Activated naive CD4-positive, alpha-beta T cell treated with anti-CD3 and anti-CD28 coated beads, Interleukin-2, amount 50 U/mL, for 16 hours (primary cell): Measurements from ENCODE around the gene MYD88.

Experiments
- DNase-seq: peaks from one replicate; pipeline ENCODE4 v3.0.0-alpha.2; 2020

Gene MYD88

DNA sequence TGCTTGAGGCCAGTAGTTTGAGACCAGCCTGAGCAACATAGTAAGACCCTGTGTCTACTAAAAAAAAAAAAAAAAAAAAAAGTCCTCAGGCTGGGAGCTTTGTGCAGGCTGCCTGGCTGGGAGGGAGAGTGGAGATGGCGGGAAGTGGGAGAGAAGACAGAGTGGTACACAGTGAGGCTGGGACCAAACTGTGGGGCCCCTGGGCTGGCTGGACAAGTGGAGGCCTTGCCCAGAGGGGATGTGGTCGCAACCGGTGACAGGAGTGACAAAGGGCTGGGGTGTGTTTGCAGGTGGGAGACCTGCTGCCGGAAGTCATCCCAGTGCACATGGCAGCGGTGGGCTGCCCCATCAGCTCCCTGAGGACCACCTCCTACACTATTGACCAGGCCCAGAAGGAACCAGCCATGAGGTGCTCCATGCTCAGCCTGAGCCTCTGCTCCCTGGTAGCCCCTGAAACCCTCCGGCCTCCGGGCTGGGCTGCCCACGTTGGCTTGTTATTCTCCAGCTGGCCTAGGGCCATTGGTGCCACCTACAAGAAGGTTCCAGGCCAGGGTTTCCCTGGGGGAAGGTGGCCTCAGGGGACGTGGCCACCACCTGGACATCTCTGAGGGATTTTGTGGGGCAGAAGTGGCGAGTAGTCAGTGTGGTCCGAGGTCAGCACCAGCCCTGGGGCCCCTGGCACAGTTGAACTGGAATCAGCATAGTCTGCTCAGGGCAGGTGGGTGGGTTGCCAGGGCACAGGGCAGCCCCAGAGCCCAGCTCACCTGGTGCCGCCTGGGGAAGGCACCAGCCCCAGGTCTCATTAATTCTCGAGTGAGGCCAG lies 24.2 kb upstream of the MYD88 start:
- no peak for DNase-seq

DNA sequence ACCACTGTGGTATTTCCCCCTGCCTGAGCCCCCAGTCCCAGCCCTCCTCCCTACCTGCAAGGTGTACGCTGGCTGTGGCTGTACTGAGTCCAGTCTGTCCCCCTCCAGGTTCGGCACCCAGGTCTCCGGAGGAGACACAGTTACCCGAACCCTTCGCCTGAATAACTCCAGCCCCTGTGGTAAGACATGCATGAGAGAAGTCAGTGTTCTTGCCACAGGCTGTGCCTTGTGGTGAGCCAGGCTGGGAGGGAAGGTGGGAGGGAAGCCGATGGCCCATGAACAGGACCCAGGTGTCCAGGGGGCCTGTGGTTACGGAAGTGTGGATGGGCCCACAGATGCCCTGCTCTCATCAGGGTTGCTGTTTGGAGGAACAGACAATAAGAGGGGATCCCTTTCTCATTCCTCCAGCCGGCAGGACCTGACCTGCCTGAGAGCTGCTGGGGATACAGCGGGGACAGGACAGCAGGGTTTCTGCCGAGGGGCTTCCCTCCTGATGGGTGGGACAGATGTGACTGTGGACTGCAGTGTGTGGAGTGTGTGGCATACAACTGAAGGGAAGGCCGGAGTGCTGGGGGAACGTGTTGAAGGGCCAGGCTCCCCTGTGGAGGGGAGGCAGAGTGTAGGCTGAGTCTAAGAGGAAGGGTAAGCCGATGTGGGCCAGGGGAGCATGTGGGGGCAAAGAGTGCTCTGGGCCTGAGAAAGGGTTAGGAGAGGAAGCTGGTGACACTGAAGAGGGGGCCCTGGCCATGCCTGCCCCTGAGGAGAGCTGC lies 23.4 kb upstream of the MYD88 start:
- DNase-seq, result no peak

DNA sequence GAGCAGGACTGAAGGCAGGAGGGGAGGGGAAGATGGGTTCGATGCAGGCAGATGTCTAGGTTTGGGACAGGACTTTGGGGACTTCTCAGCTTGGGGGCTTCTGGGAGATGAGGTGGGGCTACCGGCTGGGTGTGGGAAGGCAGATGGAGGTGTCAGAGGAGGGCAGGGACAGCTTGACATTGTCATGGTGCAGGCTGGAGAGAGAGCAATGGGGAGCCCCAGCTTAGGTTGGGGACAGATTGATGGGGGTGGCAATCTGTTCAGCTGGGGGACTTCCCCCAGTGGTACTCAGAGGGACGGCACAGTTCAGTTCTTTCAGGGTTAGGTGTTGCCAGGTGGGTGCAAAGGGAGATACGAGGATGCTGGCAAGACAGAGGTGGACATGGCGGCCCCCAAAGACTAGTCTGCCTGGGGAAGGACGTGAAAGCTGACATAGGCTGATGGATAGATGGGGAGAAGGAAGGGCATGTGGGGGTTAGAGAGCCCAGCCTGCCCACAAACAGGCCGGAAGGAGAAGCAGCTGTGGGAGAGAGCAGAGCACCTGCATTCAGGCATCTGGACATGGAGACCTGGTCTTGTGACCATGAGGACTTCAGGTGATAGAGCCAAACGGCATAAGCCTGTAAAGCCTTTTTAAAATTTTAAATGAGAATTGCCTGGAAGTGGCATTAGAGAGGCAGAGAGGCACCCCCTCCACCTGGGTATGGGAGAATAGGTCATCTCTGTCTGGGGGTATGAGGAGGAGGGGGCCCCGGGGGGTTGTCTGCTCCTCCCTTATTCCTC lies 22.6 kb upstream of the MYD88 start:
- DNase-seq, result no peak

DNA sequence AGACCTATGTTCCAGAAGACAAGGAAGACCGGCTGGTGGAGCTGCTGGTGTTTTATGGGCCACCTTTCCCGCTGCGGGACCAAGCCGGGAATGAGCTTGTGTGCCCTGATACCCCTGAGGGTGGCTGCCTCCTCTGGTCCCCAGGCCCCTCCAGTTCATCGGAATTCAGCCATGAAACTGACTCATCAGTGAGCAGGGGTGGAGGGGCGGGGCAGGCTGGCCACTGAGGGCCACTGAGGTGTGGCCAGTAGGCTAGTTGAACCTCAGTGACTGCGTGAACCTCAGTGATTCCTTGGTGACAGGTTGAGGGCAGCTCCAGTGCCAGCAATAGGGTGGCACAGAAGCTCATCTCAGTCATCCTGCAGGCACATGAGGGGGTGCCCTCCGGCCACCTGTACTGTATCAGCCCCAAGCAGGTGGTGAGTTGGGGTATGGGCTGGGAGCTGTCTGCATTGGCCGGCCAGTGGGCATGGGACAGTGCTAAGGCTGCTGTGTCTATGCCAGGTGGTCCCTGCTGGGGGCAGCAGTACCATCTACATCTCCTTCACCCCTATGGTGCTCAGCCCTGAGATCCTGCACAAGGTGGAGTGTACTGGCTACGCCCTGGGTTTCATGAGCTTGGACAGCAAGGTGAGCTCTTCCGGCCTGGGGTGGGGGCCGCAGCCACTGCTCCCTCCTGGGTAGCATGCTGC lies 21.8 kb upstream of the MYD88 start:
- no peak for DNase-seq

DNA sequence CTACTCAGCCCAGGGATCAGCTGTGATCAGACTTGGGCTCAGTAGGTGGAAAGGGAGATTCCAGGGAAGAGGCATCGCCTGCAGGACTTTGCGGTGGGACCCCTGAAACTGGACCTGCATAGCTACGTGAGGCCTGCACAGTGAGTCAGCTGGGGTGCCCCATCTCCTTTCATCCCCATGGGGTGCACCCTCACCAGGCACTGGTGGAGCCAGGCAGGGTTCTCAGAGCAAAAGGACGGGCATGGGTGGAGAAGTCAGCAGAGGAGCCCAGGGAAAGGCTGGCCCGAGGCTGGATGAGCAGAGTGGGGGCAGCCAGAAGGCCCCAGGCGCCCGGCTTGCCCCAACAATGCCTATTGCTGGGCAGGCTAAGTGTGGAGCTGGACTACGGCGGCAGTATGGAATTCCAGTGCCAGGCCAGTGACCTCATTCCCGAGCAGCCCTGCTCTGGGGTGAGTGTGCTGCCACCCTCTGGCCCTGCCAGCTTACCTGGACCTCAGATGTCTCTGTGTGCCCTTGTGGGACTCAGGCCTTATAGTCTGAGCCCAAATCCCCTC lies 21.2 kb upstream of the MYD88 start:
- no peak for DNase-seq

DNA sequence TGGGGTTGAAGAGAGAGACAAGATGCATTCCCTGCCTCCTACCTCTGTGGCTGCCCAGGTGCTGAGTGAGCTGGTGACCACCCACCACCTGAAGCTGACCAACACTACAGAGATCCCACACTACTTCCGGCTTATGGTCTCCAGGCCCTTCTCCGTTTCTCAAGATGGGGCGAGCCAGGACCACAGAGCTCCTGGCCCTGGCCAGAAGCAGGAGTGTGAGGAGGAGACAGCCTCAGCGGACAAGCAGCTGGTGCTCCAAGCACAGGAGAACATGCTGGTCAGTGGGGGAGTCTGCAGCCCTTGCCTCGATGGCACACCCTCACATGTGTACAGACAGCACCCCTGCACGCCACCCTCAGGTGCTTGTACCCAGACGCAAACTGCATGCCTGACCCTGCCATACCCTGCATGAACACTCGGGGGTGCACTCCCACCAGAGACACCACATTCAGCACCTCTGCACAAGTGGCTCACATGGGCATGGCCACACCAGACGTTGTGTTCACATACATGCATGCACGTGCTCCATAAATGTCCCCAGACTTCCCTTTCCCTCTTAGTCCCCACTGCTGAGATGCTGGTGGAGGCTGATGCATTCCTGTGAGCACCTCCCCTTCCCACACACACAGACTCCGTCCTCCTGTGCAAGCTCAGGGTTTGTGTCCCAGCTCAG lies 20.6 kb upstream of the MYD88 start:
- DNase-seq, result peak; percentile 73

DNA sequence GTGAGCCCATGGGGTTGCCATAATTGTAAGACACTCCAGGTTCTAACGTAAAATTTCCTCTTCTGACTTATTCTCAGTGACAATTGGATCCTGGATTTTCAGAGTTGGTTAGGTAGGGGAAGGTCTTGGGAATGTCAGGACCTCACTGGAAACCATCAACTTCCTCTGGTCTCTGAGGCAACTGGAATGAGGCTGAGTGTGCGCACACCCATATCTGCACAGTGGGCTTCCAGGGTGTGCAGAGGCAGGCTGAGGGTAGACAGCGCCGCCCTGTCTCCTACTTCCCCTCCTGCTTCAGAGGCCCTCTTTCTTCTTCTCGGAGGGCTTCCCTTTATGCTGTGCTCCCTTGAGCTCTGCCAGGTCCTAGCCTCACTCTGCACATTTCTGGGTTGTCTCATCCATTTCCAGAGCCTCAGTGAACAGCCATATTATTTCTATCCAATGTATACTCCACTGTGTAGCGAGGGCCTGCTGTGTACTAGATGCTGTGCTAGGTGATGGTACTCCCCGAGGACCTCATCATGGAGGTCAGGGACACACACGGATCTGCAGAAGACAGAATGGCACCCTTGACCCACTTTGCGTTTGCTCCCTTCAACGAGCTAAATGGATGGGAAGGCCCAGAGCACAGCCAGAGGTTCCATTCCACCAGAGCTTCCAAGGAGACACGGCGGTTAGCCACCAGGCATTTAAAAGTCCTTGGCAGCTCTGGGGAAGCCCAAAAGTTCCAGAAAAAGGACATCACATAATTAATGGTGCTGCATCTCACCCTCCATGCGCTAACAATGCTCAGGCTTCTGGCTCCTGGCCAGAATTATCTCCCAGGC lies 19.8 kb upstream of the MYD88 start:
- DNase-seq, result no peak

DNA sequence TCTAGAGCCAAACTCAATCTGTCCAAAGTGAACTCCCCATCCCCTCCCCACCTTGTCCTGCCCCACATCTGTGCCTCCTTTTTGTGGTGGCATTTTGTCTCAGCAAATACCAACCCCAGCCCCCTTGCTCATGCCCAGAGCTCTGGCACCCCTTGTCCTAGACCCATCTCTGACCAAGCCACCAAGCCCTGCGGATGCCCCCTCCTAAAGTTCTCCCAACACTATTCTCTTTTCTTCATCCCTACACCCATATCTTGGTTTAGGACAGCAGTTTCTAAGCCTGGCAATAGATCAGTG lies 19.3 kb upstream of the MYD88 start:
- no peak for DNase-seq

DNA sequence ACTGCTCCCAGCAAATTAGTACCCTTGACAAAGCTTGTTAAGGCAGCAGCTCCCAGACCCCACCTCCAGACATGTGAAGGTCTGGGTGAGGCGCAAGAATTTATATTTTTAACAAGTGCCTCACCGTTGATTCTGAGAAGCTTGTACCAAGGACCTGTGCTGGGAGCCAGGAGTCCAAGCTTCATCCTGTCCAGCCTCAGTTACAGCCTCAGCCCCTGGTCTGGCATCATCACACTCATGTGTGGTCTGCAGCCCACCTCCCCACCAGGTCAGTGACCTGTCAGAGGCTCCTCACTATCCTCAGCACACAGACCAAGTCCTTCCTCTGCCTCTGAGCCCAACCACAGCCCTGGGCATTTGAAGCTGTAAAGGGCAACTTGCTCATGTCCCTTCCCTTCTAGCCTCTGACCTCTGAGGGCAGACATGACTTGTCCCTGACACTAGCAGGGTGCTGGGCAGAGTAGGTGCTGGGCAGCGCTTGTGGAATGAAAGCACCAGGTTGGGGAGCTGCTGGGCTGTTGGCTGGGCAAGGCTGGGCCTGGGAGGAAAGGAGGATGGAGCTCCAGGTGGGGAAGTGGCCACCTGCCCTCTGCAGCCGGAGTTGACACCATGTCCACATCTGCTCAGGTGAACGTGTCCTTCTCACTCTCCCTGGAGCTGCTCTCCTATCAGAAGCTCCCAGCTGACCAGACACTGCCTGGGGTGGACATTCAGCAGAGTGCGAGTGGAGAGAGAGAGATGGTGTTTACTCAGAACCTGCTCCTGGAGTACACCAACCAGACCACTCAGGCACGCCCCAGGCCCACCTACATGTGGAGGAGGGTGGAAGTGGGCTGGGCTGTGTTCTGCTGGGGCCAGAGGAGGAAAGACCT lies 18.4 kb upstream of the MYD88 start:
- no peak for DNase-seq

DNA sequence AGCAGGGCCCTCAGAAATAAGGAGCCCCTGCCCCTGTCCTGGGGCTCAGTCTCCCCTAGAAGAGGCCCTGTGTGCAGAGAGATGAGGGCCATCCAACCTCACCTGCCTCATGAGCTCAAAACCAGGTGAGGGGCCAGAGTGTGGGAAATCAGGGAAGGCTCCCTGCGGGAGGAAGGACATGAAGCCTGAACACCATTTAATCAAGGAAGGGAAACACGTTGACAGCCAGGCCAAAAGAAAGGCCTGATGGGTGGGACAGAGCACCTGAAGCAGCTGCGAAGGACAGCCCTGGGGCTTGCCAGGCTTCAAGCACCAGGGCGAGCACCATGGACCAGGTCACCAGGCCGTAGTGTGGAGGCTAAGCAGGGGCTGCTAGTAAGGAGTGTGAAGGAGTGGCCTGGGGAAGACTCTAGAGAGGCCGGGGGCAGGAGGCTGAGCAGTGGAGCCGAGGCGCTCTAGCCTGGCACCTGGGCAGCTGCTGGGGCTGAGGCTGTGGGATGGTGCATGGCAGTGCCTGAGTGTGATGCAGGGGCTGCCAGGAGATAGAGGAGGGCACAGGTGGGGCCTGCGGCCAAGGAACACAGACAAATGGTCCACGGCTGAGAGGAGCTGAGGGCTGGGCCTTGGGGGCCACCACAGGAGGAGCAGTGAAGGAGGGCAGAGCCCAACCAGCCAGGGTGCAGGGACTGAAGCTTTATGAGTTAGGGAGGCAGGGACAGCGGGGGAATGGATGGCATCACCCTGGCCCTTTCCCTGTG lies 17.6 kb upstream of the MYD88 start:
- DNase-seq, result no peak

DNA sequence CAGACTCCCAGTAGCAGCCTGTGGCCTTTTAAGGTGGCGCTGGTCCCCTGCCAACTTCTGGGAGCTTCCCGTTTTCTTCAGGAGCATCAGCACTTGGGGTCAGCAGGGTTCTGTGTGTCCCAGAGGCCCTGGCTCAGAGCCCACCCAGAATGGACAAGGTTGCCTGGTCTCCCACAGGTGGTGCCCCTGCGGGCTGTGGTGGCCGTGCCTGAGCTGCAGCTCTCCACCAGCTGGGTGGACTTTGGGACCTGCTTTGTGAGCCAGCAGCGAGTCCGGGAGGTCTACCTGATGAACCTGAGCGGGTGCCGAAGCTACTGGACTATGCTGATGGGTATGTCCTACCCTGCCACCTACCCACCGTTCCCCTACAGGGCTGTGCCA lies 17.0 kb upstream of the MYD88 start:
- DNase-seq, result no peak

DNA sequence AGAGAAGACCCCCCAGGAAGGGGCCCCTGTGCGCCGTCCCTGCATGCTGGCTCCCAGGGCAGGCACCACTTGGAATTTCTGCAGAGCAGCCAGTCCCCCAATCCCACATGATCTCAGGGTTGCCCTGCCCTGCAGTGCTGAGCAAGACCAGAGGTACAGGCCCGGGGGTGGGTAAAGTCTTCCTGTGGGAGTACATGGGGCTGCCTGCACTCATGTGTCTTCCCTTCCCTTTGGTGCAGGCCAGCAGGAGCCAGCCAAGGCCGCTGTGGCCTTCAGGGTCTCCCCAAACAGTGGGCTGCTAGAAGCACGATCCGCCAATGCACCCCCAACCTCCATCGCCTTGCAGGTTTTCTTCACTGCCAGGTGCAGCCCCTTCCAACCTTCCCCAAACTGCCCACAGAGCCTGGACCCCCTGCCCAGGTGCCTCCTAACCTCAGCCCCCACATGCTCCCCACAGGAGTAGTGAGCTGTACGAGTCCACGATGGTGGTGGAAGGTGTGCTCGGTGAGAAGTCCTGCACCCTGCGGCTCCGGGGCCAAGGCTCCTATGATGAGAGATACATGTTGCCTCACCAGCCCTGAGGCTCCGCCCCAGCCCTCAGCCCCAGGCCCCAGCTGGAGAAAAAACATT lies 16.5 kb upstream of the MYD88 start:
- DNase-seq, result no peak

DNA sequence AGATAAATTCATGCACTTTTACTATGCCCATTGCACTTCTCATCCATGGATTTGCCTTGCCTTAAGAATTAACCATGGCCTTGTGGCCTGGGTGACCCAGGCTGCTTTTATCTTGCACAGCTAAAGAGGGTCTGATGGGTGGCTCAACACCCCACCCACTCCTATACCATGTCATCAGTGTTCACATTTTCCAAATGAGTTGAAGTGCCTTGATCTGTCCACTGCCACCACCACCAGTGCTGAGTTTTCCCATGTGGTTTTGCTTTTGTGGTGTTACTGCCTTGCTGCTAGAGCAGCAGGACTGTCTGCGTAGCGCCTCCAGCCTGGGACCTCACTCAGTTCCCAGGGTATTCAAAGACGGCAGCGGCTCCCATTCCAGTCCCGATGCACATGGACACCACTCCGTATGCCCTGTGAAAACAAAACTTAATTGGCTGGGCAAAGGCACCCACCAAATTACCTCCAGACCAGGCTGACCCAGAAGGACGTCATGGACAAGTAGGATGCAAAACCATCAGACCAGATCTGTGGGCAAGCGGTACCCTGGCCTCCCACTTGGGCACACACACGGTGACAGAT lies 15.7 kb upstream of the MYD88 start:
- DNase-seq, result no peak

DNA sequence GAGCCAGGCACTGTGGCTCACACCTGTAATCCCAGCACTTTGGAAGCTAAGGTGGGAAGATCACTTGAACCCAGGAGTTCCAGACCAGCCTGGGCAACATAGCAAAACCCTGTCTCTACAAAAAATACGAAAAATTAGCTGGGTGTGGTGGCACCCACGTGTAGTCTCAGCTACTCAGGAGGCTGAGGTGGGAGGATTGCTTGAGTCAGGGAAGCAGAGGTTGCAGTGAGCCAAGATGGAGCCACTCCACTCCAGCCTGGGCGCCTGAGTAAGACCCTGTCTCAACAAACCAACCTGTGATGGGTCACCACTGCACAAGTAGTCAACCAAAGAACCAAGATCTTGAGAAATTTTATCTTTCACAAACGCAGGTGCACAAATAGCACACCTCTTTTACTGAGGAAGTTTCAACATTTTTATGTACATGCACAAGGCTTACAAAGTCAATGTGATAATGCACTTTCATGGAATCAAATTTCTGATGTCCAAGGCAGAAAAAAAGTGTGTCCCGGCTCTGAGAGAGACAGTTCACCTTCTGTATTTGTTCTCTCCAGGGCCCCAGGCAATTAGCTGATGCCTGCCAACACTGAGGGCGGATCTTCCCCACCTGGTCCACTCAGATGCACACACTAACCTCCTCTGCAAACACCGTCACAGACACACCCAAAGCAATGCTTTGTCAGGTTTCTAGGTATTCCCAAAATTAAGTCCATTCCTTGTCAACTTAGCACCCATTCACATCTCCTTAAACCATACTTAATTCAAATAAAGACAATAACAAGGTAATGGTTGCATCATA lies 13.9 kb upstream of the MYD88 start:
- no peak for DNase-seq

DNA sequence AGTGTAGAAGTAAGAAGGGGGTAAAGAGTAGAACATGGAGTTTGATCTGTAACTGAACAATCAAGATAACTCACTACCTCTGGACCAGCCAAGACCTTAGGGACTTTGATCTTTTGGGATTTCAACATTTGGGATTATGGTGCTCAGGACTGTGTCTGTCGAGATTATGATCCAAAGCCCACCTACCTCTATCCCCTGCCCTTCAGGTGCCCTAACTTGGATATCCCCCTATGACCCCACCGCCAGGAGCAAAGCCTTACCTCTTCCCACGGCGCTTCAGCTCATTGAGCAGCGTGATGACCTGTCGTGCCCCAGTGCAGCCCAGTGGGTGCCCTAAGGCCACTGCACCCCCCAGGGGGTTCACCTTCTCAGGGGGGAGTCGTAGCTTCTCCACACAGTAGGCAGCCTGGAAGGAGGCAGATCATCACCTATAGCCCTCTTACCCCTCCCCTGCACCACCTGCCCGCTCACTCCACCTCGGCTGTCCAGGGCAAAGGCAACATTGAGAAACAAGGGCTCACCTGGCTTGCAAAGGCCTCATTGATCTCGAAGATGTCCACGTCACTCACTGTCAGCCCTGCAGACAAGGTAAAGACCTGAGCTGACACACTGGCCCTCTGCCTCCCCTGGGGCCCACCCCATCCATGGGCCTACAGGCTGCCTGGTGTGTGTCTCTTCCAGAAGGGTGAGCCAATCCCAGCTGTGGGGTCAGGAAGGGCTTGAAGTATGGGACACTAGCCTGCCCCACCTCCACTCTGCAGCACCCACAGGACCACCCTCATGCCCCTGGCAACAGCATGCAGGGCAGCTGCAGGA lies 12.9 kb upstream of the MYD88 start:
- DNase-seq, result no peak

DNA sequence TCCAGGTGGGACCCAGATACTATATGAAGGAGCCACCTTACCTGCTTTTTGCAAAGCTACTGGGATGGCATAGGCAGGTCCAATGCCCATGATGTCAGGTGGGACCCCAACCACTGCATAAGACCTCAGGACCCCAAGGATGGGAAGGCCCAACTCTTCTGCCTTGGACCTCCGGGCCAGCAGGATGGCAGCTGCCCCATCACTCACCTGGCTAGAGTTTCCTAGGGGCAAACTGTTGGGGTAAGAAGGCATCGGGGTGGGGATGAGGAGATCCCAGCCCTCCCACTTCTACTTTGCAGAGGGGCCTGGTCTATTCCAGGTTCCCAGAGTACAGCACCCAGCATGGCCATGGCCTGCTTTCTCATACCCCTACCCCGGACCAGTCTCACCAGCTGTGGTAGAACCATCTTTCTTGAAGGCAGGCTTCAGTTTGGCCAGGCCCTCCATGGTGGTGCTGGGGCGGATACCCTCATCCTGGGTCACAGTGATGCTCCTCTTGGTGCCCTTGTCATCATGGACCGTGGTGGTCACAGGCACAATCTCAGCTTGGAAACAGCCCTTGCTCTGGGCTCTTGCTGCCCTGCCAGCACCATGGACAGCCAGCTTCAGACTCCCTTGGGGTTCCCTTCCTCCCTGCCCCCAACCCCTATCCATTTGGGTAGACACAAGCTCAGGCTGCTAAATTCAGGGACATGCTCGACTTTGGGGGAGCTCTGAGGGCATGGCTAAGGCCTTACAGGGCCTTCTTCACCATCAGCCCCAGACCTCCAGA lies 12.2 kb upstream of the MYD88 start:
- DNase-seq, result no peak
